K562 (cell line): Measurements from ENCODE around the gene AP3B2. TPM values are rescaled to one million over a fixed set of nuclear protein-coding genes. Genes with fewer than 3 reads are reported as not detected.
A peak's percentile ranks its signal among the peaks of the same experiment; 100 is the strongest.

Experiments used
- CBX1 ChIP-seq: sonication (generic); IDR thresholded peaks from 2 replicates; pipeline ENCODE4 v1.6.1; 2016; ENCODE audit warnings: antibody characterized with exemption, low read depth, mild to moderate bottlenecking
- CREB1 ChIP-seq, 2 experiments: sonication (generic) in 1 of 2; formaldehyde crosslinking in 1 of 2; IDR thresholded peaks; 2 replicates each; pipeline versions ENCODE4 v1.6.1 to v1.8.0; 2012 to 2022; ENCODE audit warnings: inconsistent platforms in 1 of 2, mild to moderate bottlenecking in 1 of 2, missing genetic modification reagents in 1 of 2, moderate library complexity in 1 of 2
- CREB3L1 ChIP-seq: fragments of 450-650 bp; IDR thresholded peaks from 2 replicates; pipeline ENCODE4 v1.6.1; 2014; ENCODE audit warnings: low read depth, mild to moderate bottlenecking, moderate library complexity, borderline replicate concordance
- DPF2 ChIP-seq: fragments of 450-650 bp; IDR thresholded peaks from 2 replicates; pipeline ENCODE4 v1.6.1; 2016
- ETV6 ChIP-seq, 3 experiments: fragments of 150-350 bp in 1 of 3; sonication (generic) in 1 of 3; formaldehyde crosslinking in 1 of 3; IDR thresholded peaks; 2 replicates each; pipeline versions ENCODE4 v1.6.1 to v1.8.0; 2014 to 2022; ENCODE audit warnings: borderline replicate concordance in 2 of 3, low read depth in 2 of 3, antibody characterized with exemption in 1 of 3, low read length in 1 of 3, mild to moderate bottlenecking in 1 of 3, missing genetic modification reagents in 1 of 3
- EWSR1 ChIP-seq: fragments of 450-650 bp; IDR thresholded peaks from 2 replicates; pipeline ENCODE4 v1.6.1; 2018; ENCODE audit warnings: borderline replicate concordance, mild to moderate bottlenecking, low read depth, moderate library complexity; ENCODE audit not compliant: partially characterized antibody
- HMG20B ChIP-seq: fragments of 250-450 bp; sonication (Bioruptor Pico); IDR thresholded peaks from 2 replicates; pipeline ENCODE4 v1.5.0; 2021; ENCODE audit warnings: mild to moderate bottlenecking
- IRF2 ChIP-seq: sonication (generic); formaldehyde crosslinking; IDR thresholded peaks from 2 replicates; pipeline ENCODE4 v1.8.1; 2022; ENCODE audit warnings: mild to moderate bottlenecking, missing genetic modification reagents
- MAFG ChIP-seq: fragments of 450-650 bp; conservative IDR thresholded peaks from 2 replicates; pipeline ENCODE4 v1.6.1; 2016; ENCODE audit warnings: missing genetic modification characterization, missing compliant biosample characterization
- MBD1 ChIP-seq: fragments of 250-450 bp; sonication (Bioruptor Pico); IDR thresholded peaks from 2 replicates; pipeline ENCODE4 v1.8.0; 2022; ENCODE audit warnings: inconsistent platforms
- NR4A1 ChIP-seq, 2 experiments: fragments of 250-450 bp in 1 of 2; fragments of 450-650 bp in 1 of 2; sonication (Bioruptor Pico) in 1 of 2; IDR thresholded peaks; 2 replicates each; pipeline versions ENCODE4 v1.4.0 to v1.6.1; 2016 to 2020; ENCODE audit warnings: mild to moderate bottlenecking in 2 of 2, missing compliant biosample characterization in 1 of 2, missing genetic modification characterization in 1 of 2, moderate library complexity in 1 of 2
- PCBP1 ChIP-seq: fragments of 200-400 bp; formaldehyde crosslinking; IDR thresholded peaks from 2 replicates; pipeline ENCODE4 v1.6.1; 2018; ENCODE audit warnings: mild to moderate bottlenecking, low read depth, low read length; ENCODE audit not compliant: poor library complexity, severe bottlenecking
- POLR3A ChIP-seq: IDR thresholded peaks from 2 replicates; pipeline ENCODE4 v1.6.1; 2011; ENCODE audit warnings: borderline replicate concordance, mild to moderate bottlenecking, moderate library complexity; ENCODE audit not compliant: insufficient read length, insufficient read depth; ENCODE audit errors: extremely low read depth
- RAD21 ChIP-seq, 2 experiments: fragments of 250-450 bp in 1 of 2; fragments of 450-650 bp in 1 of 2; sonication (Bioruptor Pico) in 1 of 2; formaldehyde crosslinking in 1 of 2; IDR thresholded peaks in 1 of 2; conservative IDR thresholded peaks in 1 of 2; 2 replicates each; pipeline versions ENCODE4 v1.4.0 to v1.8.0; 2020 to 2022; ENCODE audit warnings: mild to moderate bottlenecking in 2 of 2, moderate library complexity in 1 of 2
- RBM39 ChIP-seq: fragments of 200-400 bp; formaldehyde crosslinking; optimal IDR thresholded peaks from 2 replicates; pipeline ENCODE3; 2018; ENCODE audit warnings: low read depth, low read length
- STAT6 ChIP-seq: sonication (generic); formaldehyde crosslinking; IDR thresholded peaks from 2 replicates; pipeline ENCODE4 v1.8.1; 2023; ENCODE audit warnings: mild to moderate bottlenecking, missing genetic modification reagents
- ZNF174 ChIP-seq: fragments of 250-450 bp; sonication (Bioruptor Pico); IDR thresholded peaks from 2 replicates; pipeline ENCODE4 v1.4.0; 2020; ENCODE audit warnings: mild to moderate bottlenecking
- ZNF75A ChIP-seq: fragments of 450-650 bp; formaldehyde crosslinking; IDR thresholded peaks from 2 replicates; pipeline ENCODE4 v1.4.0; 2020; ENCODE audit warnings: mild to moderate bottlenecking
- ZNF766 ChIP-seq: fragments of 200-800 bp; sonication (Bioruptor generic); conservative IDR thresholded peaks from 2 replicates; pipeline ENCODE4 v1.6.1; 2016; ENCODE audit warnings: missing genetic modification characterization, missing compliant biosample characterization
- ZSCAN29 ChIP-seq: fragments of 450-650 bp; IDR thresholded peaks from 2 replicates; pipeline ENCODE4 v1.6.1; 2017
- polyA plus RNA-seq, 8 experiments: library from polyadenylated mRNA; depleted of rRNA in 4 of 8; stranded (reverse) in 5 of 8; unstranded in 3 of 8; fragments of >200 nt; fragmentation: Nextera tagmentation in 2 of 8; fragmentation: Illumina TruSeq in 1 of 8; extraction: Ambion mirVana in 2 of 8; extraction: Trizol in 1 of 8; gene quantifications; 2 replicates each; pipeline versions ENCODE4 v1.2.1 to v1.2.3, GENCODE V29; 2011 to 2014; ENCODE audit warnings: inconsistent platforms in 1 of 8, missing spikeins in 1 of 8
- total RNA-seq, 7 experiments: library from RNA; depleted of rRNA in 6 of 7; stranded (reverse); fragments of >200 nt in 6 of 7; fragmentation: Illumina TruSeq in 2 of 7; extraction: Trizol in 2 of 7; gene quantifications; 2 replicates each; pipeline versions ENCODE4 v1.2.1 to v1.2.3, GENCODE V29; 2011 to 2021; ENCODE audit warnings: low replicate concordance in 1 of 7

Gene AP3B2
- total and polyA plus RNA-seq, 9 of the 15 experiments (the other 6 are each of a cell fraction or from before 2014, with no cell fraction given) = 0.03 to 0.15 (median 0.10) TPM; not detected in 2

- TF ChIP-seq ETV6 (IDR thresholded peaks at IDR 0.05; ENCODE audit: borderline replicate concordance in 1 of 2, low read depth in 2 of 2, low read length in 1 of 2) = peak in 1 of 2 experiments; percentile 85; a peak in 1 of 4 replicates
- TF ChIP-seq ETV6 (CRISPR knock-in tag; IDR thresholded peaks at IDR 0.05; ENCODE audit: borderline replicate concordance) = peak; percentile 67; the same call in 1 of the 2 replicates
- no peak for TF ChIP-seq HMG20B
- TF ChIP-seq ZNF75A (CRISPR knock-in tag) = no peak
- TF ChIP-seq CREB3L1 = peak; percentile 93
- no peak; the same call in 1 of the 2 replicates for TF ChIP-seq ZSCAN29
- no peak for TF ChIP-seq PCBP1
- TF ChIP-seq ZNF174 (CRISPR knock-in tag) = no peak
- no peak for TF ChIP-seq POLR3A
- no peak for TF ChIP-seq RBM39
- no peak for TF ChIP-seq MAFG
- no peak; the same call in 1 of the 2 replicates for TF ChIP-seq ZNF766 (CRISPR knock-in tag)
- TF ChIP-seq CREB1 (IDR thresholded peaks at IDR 0.05) = peak; percentile 60
- peak; percentile 75; the same call in 1 of the 2 replicates for TF ChIP-seq CREB1 (CRISPR knock-in tag; IDR thresholded peaks at IDR 0.05)
- TF ChIP-seq IRF2 (CRISPR knock-in tag) = no peak
- TF ChIP-seq STAT6 (CRISPR knock-in tag) = no peak
- TF ChIP-seq DPF2 = no peak; the same call in 1 of the 2 replicates
- no peak for TF ChIP-seq EWSR1
- TF ChIP-seq RAD21 (CRISPR knock-in tag; conservative IDR thresholded peaks at IDR 0.05 in 1 of 2, IDR thresholded peaks at IDR 0.05 in 1 of 2) = no peak
- TF ChIP-seq CBX1 = no peak
- no peak for TF ChIP-seq NR4A1 (CRISPR knock-in tag; IDR thresholded peaks at IDR 0.05)
- no peak for TF ChIP-seq NR4A1 (tag; IDR thresholded peaks at IDR 0.05)
- TF ChIP-seq MBD1 (CRISPR knock-in tag) = no peak
These were observed 40.5 kb upstream of the AP3B2 start (continued) for GRCh38 chr15:82749951-82750830.
